Measurements from ENCODE around the gene TMEM54. TPM values are rescaled to one million over a fixed set of nuclear protein-coding genes. Genes with fewer than 3 reads are reported as not detected.

Gene TMEM54
- total and polyA plus RNA-seq, 9 of the 15 experiments (the other 6 are each of a cell fraction or from before 2014, with no cell fraction given) = 1.00 to 16.2 (median 8.2) TPM

GRCh38 chr1:32900956-32901822 is at the start of gene TMEM54 (continued):
- TF ChIP-seq DLX4 (CRISPR knock-in tag; IDR thresholded peaks at IDR 0.05) = no peak
- 0 out of 2 replicates have a peak, but pooled peaks have one; percentile 38 for TF ChIP-seq ZNF589 (CRISPR knock-in tag; IDR thresholded peaks at IDR 0.05; ENCODE audit: low read depth)
- peak; percentile 5 for TF ChIP-seq NEUROD1 (IDR thresholded peaks at IDR 0.05; ENCODE audit: borderline replicate concordance, low read depth, low read length, partially characterized antibody)
- peak; percentile 88 for TF ChIP-seq RB1 (IDR thresholded peaks at IDR 0.05; ENCODE audit: low read depth)
- TF ChIP-seq MCM5 (IDR thresholded peaks at IDR 0.05; ENCODE audit: low read depth) = no peak
- TF ChIP-seq PTRF (tag; IDR thresholded peaks at IDR 0.05) = no peak
- peak; percentile 67; the same call in 1 of the 2 replicates for TF ChIP-seq ZBTB7A (IDR thresholded peaks at IDR 0.05; ENCODE audit: borderline replicate concordance, control insufficient read depth, low read depth, low read length)
- TF ChIP-seq ZNF668 (CRISPR knock-in tag; IDR thresholded peaks at IDR 0.05) = no peak
- TF ChIP-seq GTF3C2 (IDR thresholded peaks at IDR 0.05; ENCODE audit: borderline replicate concordance, extremely low read depth, insufficient read length) = no peak
- no peak for TF ChIP-seq ZNF644 (tag; IDR thresholded peaks at IDR 0.05; ENCODE audit: low read depth)
- TF ChIP-seq L3MBTL2 (IDR thresholded peaks at IDR 0.05) = peak; percentile 88
- TF ChIP-seq TSC22D4 (tag; IDR thresholded peaks at IDR 0.05) = no peak
- no peak for TF ChIP-seq MLLT1 (IDR thresholded peaks at IDR 0.05)
- no peak for TF ChIP-seq GATAD2A (IDR thresholded peaks at IDR 0.05)
- no peak for TF ChIP-seq KDM1A (IDR thresholded peaks at IDR 0.05)
- TF ChIP-seq TGIF2 (CRISPR knock-in tag; IDR thresholded peaks at IDR 0.05) = no peak
- TF ChIP-seq ETV1 (tag; conservative IDR thresholded peaks at IDR 0.05; ENCODE audit: low read depth) = no peak
- no peak for TF ChIP-seq MCM3 (IDR thresholded peaks at IDR 0.05)
- peak; percentile 58 for TF ChIP-seq KDM5B (IDR thresholded peaks at IDR 0.05; ENCODE audit: insufficient replicate concordance, low read depth, low read length)
- TF ChIP-seq, protein P1, sequence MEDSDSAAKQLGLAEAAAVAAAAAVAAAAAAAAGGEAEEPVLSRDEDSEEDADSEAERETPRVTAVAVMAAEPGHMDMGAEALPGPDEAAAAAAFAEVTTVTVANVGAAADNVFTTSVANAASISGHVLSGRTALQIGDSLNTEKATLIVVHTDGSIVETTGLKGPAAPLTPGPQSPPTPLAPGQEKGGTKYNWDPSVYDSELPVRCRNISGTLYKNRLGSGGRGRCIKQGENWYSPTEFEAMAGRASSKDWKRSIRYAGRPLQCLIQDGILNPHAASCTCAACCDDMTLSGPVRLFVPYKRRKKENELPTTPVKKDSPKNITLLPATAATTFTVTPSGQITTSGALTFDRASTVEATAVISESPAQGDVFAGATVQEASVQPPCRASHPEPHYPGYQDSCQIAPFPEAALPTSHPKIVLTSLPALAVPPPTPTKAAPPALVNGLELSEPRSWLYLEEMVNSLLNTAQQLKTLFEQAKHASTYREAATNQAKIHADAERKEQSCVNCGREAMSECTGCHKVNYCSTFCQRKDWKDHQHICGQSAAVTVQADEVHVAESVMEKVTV (CRISPR knock-in tag; IDR thresholded peaks at IDR 0.05) = no peak

All from K562 (cell line).